Measurements from ENCODE around the gene FOXL1. TPM values are rescaled to one million over a fixed set of nuclear protein-coding genes. Genes with fewer than 3 reads are reported as not detected.

Gene FOXL1
- total RNA-seq, 4 donors from 2014 or later: 0.52 to 0.83 (median 0.69) TPM

DNA sequence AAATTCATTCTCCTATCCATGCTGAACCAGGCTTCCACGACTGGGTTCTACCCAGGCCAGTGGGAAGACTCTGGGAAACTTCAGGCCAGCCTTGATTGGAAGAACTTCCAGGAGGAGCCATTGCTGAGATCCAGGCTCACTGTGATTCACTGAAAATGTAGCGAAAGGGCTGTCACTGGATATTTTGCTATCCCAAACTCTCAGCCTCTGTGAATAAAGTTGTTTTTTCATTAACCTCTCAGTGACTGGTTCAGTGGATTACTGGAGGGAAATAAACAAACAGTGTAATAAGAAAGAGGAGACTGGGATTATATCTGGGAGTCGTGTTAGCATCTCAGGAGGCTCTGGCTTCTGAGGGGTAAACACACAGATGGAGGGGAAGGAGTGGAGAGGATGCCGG lies 3.1 kb downstream of the FOXL1 start:
- Histone ChIP-seq H3K4me1 (peaks cover 0 to 22% (median 16%) of the 10 kb centered on the region in 4 donors), H3K27ac (replicated peaks in 1 of 4) (no peak overlapping the region), H3K36me3 (no peaks in the 10 kb centered on the region), H3K9me3 (no peaks in the 10 kb centered on the region), H3K27me3 (peaks cover 0 to 78% (median 31%) of the 10 kb centered on the region in 4 donors), H3K4me3 (no peak overlapping the region)
- 74% methylated on average over 4 of the region's 4 CpGs for WGBS
- no peak for DNase-seq (ENCODE audit: extremely low spot score)
- intact Hi-C loops (cut with DNase I): no loop called here
- TF ChIP-seq POLR2A (IDR thresholded peaks at IDR 0.05; ENCODE audit: low read depth) (no peak), POLR2AphosphoS5 (IDR thresholded peaks at IDR 0.05) (no peak), EP300 (IDR thresholded peaks at IDR 0.05) (no peak)
- TF ChIP-seq, protein P1, sequence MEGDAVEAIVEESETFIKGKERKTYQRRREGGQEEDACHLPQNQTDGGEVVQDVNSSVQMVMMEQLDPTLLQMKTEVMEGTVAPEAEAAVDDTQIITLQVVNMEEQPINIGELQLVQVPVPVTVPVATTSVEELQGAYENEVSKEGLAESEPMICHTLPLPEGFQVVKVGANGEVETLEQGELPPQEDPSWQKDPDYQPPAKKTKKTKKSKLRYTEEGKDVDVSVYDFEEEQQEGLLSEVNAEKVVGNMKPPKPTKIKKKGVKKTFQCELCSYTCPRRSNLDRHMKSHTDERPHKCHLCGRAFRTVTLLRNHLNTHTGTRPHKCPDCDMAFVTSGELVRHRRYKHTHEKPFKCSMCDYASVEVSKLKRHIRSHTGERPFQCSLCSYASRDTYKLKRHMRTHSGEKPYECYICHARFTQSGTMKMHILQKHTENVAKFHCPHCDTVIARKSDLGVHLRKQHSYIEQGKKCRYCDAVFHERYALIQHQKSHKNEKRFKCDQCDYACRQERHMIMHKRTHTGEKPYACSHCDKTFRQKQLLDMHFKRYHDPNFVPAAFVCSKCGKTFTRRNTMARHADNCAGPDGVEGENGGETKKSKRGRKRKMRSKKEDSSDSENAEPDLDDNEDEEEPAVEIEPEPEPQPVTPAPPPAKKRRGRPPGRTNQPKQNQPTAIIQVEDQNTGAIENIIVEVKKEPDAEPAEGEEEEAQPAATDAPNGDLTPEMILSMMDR (IDR thresholded peaks at IDR 0.05): no peak

DNA sequence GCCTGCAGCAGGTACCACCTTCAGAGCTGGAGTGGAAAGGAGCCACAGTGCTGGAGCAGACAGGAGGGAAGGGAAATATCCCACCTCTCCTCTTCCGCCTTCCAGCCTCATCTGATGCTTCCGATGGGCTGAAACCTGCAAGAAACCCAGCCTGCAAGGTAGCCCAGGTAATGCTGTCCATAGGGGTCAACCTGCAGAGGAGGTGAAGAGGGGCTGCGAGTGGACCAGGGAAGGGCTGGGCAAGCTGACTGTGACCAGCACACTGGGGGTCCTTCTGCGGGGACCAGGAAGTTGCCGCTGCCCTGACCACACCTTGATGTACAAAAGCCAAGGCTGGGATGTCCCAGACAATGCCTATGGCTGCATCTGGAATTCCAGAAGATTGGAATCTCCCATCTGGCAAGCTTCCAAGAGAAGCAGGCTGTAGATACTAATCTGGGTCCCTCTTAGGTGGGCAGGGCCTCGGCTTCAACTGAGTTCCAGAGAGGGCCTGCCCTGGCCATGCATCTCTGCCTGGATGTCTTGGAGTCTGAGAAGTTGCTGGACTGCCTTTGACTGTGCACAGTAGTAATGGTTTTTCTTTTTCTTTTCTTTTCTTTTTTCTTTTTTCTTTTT lies 5.8 kb downstream of the FOXL1 start:
- no peak overlapping the region for H3K27ac ChIP-seq (replicated peaks in 1 of 4)
- no peaks in the 10 kb centered on the region for H3K36me3 ChIP-seq
- H3K9me3 ChIP-seq: no peaks in the 10 kb centered on the region
- DNase-seq (ENCODE audit: extremely low spot score): no peak
- no peak overlapping the region for H3K4me3 ChIP-seq
- WGBS: 85% methylated on average over 2 of the region's 6 CpGs
- peaks cover 0 to 69% (median 6%) of the 10 kb centered on the region in 4 donors for H3K27me3 ChIP-seq
- TF ChIP-seq POLR2AphosphoS5 (IDR thresholded peaks at IDR 0.05): no peak
- TF ChIP-seq POLR2A (IDR thresholded peaks at IDR 0.05; ENCODE audit: low read depth): no peak
- TF ChIP-seq, protein P1 (IDR thresholded peaks at IDR 0.05): no peak
- TF ChIP-seq EP300 (IDR thresholded peaks at IDR 0.05): no peak
- peaks cover 0 to 7% (median 4%) of the 10 kb centered on the region in 4 donors for H3K4me1 ChIP-seq
- intact Hi-C loops (cut with DNase I): no loop called here

DNA sequence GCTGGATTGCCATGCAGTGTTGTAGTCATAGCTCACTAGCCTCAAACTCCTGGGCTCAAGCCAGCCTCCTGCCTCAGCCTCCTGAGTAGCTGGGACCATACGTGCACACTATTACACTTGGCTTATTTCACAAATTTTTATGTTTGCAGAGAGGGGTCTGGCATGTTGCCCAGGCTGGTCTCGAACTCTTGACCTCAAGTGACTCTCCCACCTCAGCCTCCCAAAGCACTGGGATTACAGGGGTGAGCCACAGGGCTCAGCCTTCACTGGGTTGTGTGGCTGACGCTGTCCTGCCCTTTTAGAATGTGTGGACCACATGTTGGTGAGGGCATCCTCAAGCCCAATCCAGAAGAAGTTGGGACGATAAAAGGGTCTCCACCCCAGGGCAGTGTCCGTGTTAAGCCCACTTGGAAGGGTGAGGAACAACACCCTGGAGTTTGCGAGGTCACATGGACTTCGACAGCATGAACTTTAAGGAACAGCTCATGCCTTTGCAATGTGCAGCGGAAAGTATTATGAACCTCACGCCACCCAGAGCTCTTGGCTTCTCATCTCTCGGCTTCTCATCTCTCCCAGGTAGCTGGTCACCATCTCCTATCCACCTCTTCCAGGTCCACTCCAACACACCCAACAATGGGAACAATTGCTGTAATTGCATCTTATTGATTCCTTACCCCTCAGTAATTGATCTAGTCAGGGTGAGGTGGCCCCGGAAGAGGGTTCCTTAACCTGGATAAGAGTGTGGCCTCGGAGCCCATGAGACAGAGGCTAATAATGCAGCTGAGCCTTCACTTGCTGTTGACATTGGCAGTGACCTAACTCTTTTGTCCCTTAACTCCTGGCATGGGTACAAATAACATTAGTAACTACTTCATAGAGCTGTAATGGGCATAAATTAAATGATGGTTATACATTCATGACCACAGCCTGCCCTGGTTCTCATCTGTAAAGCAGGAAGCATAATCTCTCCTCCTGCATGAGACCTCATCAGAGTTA lies 6.7 kb downstream of the FOXL1 start:
- no peak overlapping the region for H3K27ac ChIP-seq (replicated peaks in 1 of 4)
- peaks cover 0 to 67% (median under 1%) of the 10 kb centered on the region in 4 donors for H3K27me3 ChIP-seq

DNA sequence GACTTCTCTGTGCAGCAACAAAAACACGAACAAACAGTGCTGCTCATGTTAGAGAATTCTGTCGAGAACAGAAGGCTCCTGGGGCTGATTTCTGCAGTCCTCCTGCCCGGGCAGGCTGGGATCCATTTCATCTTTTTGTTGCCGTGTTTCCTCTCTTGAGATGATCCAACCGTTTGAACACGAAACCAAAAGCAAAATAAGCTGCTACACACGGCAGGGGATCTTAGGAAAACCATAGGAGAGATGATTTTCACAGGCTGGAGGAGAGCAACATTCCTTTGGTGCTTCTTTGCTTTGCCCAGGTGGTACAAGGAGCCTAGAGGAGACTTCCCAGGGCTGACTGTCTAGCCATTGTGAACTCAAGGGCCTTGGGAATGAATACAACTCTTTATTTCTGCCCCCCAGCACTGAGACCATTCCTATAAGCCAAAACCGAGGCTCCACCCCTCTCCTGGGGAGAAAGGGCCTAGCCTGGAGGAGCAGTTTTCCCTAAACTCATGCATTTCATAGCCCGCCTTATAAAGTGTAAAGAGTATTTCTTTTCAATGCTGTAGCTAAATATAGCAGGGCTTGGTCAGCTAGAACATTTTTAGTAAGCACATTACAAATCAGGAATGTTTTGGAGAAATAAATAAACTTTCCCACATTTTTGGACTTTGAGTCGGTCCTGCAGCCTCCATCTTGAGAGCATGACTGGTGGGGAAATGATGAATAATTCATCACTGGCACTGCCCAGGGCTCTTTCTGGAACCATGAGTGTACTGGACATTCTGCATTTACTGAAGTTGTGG lies 7.7 kb downstream of the FOXL1 start:
- WGBS: 71% methylated on average over 10 of the region's 10 CpGs
- H3K27ac ChIP-seq (replicated peaks in 1 of 4): peak overlapping the region in 1 of 4 donors; percentile 40
- intact Hi-C loops (cut with DNase I): no loop called here

More for the DNA sequence above, 6.7 kb downstream of the FOXL1 start:
- H3K4me3 ChIP-seq: no peak overlapping the region
- WGBS: 93% methylated on average over 10 of the region's 12 CpGs
- DNase-seq (ENCODE audit: extremely low spot score): no peak
- no peaks in the 10 kb centered on the region for H3K36me3 ChIP-seq
- H3K4me1 ChIP-seq: no peaks in the 10 kb centered on the region
- intact Hi-C loops (cut with DNase I): no loop called here
- no peak for TF ChIP-seq EP300 (IDR thresholded peaks at IDR 0.05)
- TF ChIP-seq, protein P1 (IDR thresholded peaks at IDR 0.05): no peak
- no peak for TF ChIP-seq POLR2AphosphoS5 (IDR thresholded peaks at IDR 0.05)
- TF ChIP-seq POLR2A (IDR thresholded peaks at IDR 0.05; ENCODE audit: low read depth): no peak
- no peaks in the 10 kb centered on the region for H3K9me3 ChIP-seq

More for the DNA sequence above, 7.7 kb downstream of the FOXL1 start:
- DNase-seq (ENCODE audit: extremely low spot score): no peak
- H3K27me3 ChIP-seq: peaks cover 0 to 69% (median under 1%) of the 10 kb centered on the region in 4 donors
- H3K4me1 ChIP-seq: no peaks in the 10 kb centered on the region
- H3K4me3 ChIP-seq: no peak overlapping the region
- no peaks in the 10 kb centered on the region for H3K9me3 ChIP-seq
- no peaks in the 10 kb centered on the region for H3K36me3 ChIP-seq
- TF ChIP-seq EP300 (IDR thresholded peaks at IDR 0.05): no peak
- TF ChIP-seq, protein P1 (IDR thresholded peaks at IDR 0.05): no peak
- TF ChIP-seq POLR2AphosphoS5 (IDR thresholded peaks at IDR 0.05): no peak
- TF ChIP-seq POLR2A (IDR thresholded peaks at IDR 0.05; ENCODE audit: low read depth): no peak

Data from esophagus muscularis mucosa (tissue), 4 donors.